ACHN (cell line): ENCODE measurements around the gene KIFAP3.
A peak's percentile ranks its signal among the peaks of the same experiment; 100 is the strongest.

Source experiments
- DNase-seq: peaks from one replicate; pipeline ENCODE4 v3.0.0-alpha.2; 2015
- in situ Hi-C: cut with HindIII; loops from 2 replicates; pipeline ENCODE4 v1.10.0; 2017; ENCODE audit warnings: low sequenced_read_pairs, low pct_ligation_motif_present, low pct_unique_long_range_greater_than_20kb

The KIFAP3 gene

GRCh38 chr1:169900571-169900970 is 173.9 kb downstream of the KIFAP3 start:
- in situ Hi-C loops = no loop called here
- no peak for DNase-seq

- in situ Hi-C loops = no loop called here
- no peak for DNase-seq
These were observed 174.8 kb downstream of the KIFAP3 start for GRCh38 chr1:169899519-169900217.

GRCh38 chr1:169896013-169896412 is 178.5 kb downstream of the KIFAP3 start:
- in situ Hi-C loops = no loop called here
- no peak for DNase-seq

- in situ Hi-C loops = no loop called here
- no peak for DNase-seq
These were observed 179.9 kb downstream of the KIFAP3 start for GRCh38 chr1:169894424-169895145.

GRCh38 chr1:169893645-169894423 is 180.7 kb downstream of the KIFAP3 start, which contains the start of gene SCYL3:
TSS of gene SCYL3 (minus strand) at chr1:169893896. CDS start at chr1:169888840, 5,056 bp downstream.
- in situ Hi-C loops = no loop called here
- peak; percentile 98 for DNase-seq

- peak; percentile 46 for DNase-seq
- in situ Hi-C loops = no loop called here
These were observed 181.4 kb downstream of the KIFAP3 start for GRCh38 chr1:169892927-169893644.

- in situ Hi-C loops = no loop called here
- no peak for DNase-seq
These were observed 182.1 kb downstream of the KIFAP3 start for GRCh38 chr1:169892176-169892926.

- DNase-seq = no peak
- in situ Hi-C loops = no loop called here
These were observed 183.0 kb downstream of the KIFAP3 start for GRCh38 chr1:169891539-169891885.

- DNase-seq = no peak
- in situ Hi-C loops = no loop called here
These were observed 183.5 kb downstream of the KIFAP3 start for GRCh38 chr1:169890761-169891538.

GRCh38 chr1:169889871-169890270 is 184.6 kb downstream of the KIFAP3 start:
- in situ Hi-C loops = no loop called here
- no peak for DNase-seq

- in situ Hi-C loops = no loop called here
- DNase-seq = no peak
These were observed 187.6 kb downstream of the KIFAP3 start for GRCh38 chr1:169886931-169887330.

GRCh38 chr1:169886422-169886821 is 188.1 kb downstream of the KIFAP3 start:
- DNase-seq = no peak
- in situ Hi-C loops = no loop called here

- in situ Hi-C loops = no loop called here
- no peak for DNase-seq
These were observed 189.3 kb downstream of the KIFAP3 start for GRCh38 chr1:169885207-169885606.

GRCh38 chr1:169884634-169885033 is 189.9 kb downstream of the KIFAP3 start:
- no peak for DNase-seq

GRCh38 chr1:169882039-169882511 is 192.4 kb downstream of the KIFAP3 start:
- no peak for DNase-seq
- in situ Hi-C loops = no loop called here

More at GRCh38 chr1:169884634-169885033, 189.9 kb downstream of the KIFAP3 start:
- in situ Hi-C loops = no loop called here

- in situ Hi-C loops = no loop called here
- no peak for DNase-seq
These were observed 195.3 kb downstream of the KIFAP3 start for GRCh38 chr1:169879034-169879840.
